MM.1S (cell line): ENCODE data around the gene PHF11.

Experiments used
- EZH2 ChIP-seq: fragments of 300-600 bp; sonication (generic); optimal IDR thresholded peaks from 2 replicates; pipeline ENCODE3; 2017; ENCODE audit warnings: low read depth, mild to moderate bottlenecking, antibody characterized with exemption, low read length, mixed read lengths
- TF ChIP-seq, protein P1 (sequence below): fragments of 300-600 bp; sonication (generic); IDR thresholded peaks from 2 replicates; pipeline ENCODE4 v1.5.1; 2016; ENCODE audit warnings: antibody characterized with exemption, low read length, mixed read lengths

DNA sequence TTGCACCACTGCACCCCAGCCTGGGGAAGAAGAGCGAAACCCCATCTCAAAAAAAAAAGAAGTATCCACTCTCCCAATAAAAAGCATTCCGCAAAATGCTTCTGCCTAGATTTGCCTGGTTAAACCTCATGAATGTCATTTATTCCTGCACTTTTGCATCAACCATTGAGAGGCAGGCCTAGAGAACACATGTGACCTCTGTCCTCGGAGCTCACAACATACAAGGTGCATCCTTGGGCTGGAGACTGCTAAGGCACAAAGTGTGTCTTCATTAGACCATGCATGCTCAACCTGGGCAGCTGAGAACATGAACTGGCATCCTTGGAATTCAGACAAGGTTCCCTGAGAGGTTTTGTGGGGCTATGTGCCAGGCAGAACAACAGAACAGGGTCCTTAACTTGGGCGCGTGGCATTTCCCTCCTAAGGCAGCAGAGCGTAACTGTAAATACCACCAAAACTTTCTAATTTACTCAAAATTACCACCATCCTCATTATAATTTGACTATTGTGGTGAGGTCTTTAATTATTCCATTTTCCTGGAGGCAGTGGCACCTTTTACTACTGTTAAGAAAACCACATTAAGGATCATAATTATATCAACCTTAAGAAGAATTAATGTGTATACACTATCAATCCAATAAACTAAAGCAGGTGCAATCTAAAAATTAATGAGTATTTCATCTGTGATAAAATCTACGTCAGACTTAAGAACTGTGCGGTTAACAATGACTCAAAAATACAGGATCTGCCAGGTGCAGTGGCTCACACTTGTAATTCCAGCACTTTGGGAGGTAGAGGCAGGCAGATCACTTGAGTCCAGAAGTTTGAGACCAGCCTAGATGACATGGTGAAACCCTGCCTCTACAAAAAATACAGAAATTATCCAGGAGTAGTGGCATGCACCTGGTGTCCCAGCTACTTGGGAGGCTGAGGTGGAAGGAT lies 75.8 kb downstream of the PHF11 start:
- TF ChIP-seq, protein P1, sequence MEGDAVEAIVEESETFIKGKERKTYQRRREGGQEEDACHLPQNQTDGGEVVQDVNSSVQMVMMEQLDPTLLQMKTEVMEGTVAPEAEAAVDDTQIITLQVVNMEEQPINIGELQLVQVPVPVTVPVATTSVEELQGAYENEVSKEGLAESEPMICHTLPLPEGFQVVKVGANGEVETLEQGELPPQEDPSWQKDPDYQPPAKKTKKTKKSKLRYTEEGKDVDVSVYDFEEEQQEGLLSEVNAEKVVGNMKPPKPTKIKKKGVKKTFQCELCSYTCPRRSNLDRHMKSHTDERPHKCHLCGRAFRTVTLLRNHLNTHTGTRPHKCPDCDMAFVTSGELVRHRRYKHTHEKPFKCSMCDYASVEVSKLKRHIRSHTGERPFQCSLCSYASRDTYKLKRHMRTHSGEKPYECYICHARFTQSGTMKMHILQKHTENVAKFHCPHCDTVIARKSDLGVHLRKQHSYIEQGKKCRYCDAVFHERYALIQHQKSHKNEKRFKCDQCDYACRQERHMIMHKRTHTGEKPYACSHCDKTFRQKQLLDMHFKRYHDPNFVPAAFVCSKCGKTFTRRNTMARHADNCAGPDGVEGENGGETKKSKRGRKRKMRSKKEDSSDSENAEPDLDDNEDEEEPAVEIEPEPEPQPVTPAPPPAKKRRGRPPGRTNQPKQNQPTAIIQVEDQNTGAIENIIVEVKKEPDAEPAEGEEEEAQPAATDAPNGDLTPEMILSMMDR, result no peak
- no peak for TF ChIP-seq EZH2
